Measurements from ENCODE around the gene LAD1.

LAD1 gene

DNA sequence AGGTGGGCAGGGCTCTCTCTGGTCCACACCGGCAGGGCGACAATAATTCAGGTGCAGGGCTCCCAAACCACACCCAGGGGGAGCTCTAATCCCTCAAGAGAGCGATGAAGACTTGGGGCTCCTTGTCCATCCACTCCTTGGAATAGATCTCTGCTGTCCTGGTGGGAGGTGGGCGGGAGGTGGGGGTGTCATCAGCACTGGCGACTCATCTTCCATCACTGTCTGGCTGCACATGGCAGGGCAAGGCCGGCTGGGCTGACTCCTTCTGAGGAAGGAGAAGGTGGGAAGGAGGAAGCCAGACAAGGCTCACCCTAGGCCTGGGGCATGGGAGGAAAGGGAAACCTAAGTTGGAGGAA lies 50.9 kb downstream of the LAD1 start:
- peak; percentile 52 for DNase-seq (ENCODE audit: low read depth, low spot score)

DNA sequence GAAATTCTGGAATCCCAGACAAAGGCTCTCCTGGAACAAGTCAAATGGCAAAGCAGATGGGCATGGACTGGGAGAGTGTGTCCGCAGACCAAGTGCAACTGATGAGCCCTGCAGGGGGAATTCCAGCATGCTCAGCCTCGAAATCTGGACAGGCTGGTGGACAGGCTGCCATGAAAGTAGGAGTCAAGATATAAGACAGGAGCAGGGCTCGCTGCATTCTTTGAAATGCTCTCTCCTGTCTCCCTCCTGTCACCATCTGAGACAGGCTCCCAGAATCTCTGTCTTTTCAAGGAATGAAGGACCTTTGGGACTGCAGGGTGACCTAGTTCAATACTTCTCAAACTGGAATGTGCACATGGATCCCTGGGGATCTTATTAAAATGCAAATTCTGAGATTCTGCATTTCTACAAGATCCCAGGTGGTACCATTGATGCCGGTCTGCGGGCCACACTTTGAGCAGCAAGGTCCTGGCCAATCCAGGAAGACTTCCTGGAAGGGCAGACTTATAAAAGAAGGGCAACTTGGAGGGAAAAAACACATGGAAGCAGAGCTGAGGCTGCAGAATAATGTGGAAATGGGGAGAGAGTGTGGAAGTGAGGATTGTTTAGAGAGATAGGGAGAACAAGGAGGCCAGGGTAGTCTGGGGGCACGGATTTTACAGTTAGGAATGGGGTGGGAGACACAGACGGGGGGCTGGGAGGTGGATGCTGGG lies 51.5 kb downstream of the LAD1 start:
- no peak for DNase-seq (ENCODE audit: low read depth, low spot score)

DNA sequence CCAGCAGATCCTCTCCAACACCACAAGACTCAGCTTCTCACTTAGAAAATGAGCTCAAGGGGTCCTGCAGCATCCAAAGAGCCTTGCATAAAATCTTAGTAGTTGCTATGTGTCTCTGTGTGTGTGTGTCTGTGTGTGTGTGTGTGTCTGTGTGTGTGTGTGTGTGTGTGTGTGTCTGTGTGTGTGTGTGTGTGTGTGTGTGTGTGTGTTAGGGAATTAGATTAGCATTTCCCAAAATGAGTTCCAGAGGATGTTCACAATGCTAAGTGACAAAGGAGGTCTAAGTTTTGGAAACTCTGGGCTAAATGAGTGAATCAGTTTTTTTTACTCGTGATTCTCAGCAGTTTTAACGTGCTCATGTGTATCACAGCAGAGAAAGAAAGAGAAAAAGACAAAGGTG lies 52.1 kb downstream of the LAD1 start:
- no peak for DNase-seq (ENCODE audit: low read depth, low spot score)

DNA sequence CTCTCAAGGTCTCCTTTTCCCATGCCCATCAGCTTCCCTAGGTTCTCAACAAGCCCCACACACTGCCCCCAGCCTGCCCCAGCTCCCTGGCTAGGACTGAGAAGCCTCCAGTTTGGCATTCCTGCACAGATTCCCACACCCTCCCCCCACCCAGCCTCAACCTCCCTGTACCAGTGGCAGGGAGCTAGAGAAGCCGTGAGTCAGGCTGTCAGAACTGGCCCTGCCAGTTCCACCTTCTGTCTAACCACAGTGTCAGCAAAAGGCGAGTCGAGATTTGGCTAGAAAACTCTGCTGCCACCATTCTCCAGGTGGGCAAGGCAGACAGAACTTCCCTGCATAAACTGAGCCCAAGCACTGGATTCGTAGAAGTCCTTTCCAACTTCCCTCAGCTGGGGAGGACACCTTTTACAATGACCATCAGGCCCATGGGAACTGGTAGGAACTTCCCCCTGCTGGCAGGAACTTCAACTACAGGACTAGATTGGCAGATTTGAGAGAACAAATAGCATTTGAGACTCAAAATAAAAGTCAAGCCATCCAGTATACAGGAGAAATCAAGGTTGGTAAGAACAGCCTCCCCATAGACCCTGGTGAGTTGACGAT lies 52.7 kb downstream of the LAD1 start:
- peak; percentile 60 for DNase-seq (ENCODE audit: low read depth, low spot score)

DNA sequence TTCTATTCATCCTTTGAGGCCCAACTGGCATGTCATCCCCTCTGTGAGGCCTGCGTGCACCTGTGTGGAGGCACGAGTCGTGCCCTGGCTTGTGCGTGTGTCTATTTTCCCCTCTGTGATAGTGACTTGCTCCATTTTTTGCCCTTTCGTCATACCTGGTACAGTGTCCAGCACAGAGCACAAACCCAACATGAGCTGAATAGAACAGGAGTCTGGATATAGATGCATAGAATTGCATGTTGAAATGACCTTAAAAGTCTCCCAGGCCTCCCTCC lies 54.1 kb downstream of the LAD1 start:
- no peak for DNase-seq (ENCODE audit: low read depth, low spot score)

DNA sequence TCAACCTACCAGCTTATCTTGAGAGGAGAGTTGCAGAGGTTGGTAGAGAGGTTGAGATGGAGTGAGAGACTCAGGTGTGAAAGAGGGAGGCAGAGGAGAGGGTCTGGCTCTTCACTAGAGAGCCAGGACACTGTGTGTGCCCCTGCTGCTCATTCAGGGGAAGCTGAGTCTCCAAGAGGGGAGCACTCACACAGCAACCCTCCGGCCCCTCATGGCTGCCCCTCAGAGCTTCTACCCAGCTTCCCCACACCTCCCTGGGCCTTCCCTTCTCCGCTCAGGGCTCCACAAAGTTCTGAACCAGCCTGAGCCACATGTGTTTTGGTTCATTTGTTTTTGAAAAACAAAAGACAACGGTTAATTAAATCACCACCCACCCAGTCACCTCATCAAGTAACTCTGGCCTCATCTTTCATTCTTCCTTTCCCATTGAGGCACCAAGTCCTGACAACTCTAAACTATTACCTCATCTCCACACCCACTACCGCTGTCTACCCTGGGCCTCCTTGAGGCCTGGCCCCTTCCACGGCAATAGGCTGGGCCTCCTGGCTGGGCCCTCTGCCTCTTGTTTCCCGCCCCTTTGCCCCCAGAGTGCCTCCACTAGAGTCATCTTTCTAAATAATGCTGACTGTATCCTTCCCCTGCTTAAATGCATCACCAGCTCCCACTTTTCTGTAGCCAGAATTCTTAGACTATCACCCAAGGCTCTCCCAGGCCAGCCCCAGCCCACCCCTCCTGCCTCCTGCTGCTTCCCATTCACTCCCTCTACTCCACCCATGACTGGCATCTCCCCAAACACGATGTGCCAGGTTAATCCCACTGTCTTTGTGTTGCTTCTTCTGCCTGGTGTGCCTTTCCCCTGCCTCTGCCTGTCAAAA lies 54.7 kb downstream of the LAD1 start:
- DNase-seq (ENCODE audit: low read depth, low spot score) = no peak

DNA sequence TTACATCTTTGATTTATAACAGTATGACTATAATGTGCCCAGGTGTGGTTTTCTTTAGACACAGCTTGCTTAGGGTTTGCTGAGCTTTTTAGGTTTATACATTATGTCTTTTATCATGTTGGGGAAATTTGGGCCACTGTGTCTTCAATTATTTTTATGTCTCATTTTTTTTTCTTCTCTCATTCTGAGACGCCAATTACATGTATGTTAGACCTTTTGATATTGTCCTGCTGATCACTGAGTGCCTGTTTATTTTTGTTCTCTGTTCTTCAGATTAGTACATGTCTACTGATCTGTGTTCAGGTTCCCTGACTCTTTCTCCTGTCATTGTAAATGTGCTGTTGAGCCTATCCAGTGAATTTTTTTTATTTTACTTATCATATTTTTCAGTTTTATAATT lies 57.7 kb downstream of the LAD1 start:
- no peak for DNase-seq (ENCODE audit: low read depth, low spot score)

DNA sequence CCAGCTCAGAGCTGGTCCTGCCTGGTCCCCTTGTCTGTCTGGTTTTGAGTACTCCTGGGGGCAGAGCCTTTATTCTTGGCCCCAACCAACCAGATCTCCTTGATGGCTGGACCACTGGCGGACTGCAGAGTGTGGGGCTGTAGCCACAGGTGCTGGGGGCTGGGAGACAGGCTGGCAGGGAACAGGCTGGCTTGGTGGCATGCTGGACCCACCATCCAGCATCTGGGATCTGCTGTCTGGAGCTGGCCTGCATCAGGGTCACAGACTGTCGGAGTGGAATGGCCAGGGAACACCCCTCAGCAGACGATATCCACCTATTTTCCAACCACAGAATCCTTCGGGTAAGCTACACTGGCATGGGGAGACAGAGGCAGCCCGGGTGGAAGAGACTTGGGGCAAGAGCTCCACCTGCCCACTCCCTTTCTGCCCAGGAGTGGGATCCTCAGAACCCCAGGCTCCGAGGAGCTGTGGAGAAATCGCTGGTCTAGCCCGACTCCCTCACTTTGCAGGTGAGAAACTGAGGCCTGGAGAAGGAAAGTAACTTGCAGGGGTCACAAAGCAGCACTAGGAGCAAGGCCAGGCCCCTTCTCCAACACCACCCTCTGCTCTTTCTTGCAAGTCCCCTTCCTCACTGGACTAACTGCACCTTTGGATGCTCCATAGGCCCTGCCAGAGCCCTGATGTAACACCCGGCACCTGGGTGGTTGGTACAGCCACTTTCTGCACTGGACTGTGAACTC lies 62.2 kb downstream of the LAD1 start:
- DNase-seq (ENCODE audit: low read depth, low spot score) = no peak

DNA sequence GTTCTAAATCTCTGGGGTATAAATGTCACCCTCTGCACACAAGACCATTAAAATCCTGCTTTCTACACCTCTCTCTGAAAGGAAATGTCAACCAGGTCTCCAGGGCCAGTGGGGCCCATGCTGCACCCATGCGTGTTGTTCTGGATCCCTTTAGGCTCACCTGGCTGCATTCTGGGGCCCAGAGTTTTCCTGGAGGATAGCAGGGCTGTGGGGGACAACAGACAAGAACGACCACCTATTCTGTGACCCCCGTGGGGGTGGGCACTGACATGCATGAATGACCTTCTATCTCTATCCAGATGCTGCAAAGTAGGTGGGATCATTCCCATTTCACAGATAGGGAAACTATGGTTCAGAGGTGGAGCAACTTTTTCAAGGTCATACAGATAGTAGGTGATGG lies 63.2 kb downstream of the LAD1 start:
- no peak for DNase-seq (ENCODE audit: low read depth, low spot score)

DNA sequence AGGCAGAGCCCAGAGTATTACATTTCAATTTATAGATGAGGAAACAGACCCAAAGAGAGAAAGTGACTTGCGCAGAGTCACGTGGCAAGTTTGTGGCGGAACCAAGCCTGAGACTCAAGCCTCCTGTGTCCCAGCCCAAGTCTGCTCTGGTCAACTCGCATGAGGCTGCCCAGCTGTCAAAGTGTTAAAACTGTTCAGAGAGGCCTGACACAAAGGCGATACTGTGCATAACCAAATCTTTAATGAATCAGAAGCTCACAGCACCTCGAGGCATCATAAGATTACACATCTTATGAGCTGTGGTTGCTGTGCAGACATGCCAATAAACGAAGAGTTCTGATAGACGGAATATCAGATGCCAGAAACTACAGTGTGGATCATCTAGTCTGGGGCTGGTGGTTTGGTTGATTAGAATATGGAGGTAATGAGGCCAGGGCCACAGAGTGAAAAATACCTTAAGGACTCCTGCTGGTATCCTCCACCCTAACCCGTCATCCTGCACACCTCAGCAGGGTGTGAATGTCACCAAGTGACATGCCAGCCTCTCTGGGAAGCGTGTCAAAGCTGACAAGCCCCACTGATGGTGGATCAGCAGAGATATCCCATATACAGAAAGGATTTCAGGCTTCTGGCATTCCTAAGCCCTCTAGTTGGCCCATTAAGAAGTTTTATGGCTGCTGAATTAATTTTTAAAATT lies 63.8 kb downstream of the LAD1 start:
- no peak for DNase-seq (ENCODE audit: low read depth, low spot score)

DNA sequence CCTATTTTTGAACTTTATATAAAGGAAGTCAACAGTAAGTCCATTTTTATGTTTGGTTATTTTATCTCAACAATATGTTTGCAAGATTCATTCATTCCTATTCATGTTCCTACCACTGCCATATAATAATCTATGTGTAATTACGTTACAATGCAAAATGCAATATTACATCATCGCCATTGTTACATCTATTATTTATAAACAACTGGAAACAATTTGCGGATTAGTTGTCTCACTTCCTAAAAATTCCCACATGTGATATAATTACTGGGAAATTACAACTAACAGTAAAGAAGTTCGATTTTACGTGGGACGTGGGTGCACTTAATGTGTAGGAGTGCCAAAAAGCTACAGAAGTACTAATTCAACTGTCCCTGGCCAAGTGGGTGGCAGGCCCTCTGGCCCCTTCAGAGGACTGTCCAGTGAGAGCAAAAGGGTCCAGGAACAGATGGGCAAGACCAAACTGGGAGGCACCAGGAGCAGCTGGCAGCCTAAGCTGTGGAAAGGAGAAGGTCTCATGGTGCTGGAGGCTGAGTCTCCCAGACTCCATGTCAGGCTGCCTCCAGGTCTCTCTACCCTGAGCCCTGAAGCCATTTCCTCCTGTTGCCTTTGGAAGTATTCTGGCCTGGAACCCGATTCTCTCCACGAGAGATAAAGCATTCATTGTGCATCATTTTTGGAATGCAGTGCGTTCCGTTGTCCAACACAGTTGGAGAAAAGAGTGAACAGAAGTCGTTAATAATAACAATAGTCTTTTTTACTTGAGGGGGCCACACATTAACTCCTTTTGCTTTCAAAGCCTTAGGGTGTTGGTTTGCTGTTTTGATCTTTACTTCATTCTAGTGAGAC lies 64.6 kb downstream of the LAD1 start:
- DNase-seq (ENCODE audit: low read depth, low spot score) = no peak

DNA sequence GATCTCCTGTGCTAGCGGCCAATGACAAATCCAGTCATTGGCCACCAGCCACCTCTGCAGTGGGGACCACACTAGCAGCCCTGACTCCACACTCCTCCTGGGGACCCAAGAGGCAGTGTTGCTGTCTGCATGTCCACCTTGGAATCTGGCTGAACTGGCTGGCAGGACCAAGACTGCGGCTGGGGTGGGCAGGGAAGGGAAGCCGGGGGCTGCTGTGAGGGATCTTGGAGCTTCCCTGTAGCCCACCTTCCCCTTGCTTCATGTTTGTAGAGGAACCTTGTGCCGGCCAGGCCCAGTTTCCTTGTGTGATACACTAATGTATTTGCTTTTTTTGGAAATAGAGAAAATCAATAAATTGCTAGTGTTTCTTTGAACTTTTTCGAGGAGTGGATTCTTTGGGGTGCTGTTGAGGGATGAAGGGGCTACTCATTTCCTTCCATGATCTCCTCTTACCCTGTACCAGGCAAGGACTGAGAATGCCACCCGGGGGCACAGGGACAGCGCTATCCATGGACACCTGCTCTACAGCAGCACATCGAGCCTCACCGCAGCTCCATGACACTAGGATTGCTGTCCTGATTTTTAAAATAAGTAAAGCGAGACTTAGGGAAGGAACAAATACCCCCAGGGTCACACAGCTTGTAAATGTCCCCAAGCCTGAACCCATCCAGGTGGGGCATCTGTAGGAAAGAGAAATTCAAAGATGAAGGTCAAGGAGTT lies 66.3 kb downstream of the LAD1 start:
- DNase-seq (ENCODE audit: low read depth, low spot score) = no peak

DNA sequence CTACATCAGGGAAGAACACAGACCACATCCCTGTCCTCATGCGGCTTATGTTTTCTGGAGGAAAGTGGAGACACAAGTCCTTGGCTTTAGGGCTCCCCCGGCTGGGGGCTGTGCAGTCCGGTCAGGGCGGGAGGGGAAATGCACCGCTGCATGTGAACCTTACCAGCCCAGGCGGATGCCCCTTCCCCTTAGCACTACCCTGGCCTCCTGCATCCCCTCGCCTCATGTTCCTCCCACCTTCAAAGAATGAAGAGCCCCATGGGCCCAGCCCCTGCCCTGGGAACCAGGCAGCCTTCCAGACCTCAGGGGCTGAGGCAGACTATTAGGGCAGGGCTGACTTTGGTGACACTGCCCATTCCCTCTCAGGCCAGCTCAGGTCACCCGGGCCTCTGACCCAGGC lies 67.1 kb downstream of the LAD1 start:
- no peak for DNase-seq (ENCODE audit: low read depth, low spot score)

DNA sequence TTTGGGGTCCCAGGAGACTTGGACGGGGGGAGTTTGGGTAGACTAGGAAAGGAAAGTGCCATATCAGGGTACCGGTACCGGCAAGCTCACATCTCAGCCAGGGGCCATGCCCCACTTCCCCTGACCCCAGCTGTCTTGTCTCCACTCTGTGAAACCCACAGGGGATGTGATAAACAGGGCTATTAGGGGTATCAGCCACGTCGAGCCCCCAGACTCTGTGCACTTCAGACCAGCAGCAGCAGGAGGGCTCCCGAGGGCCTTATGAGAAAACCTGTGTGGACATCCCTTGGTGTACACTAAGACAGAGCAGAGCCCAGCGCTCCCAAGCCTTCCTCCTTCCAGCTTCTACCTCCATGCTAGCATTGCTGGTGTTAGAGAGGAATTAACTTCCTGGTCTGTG lies 68.0 kb downstream of the LAD1 start:
- DNase-seq (ENCODE audit: low read depth, low spot score) = no peak

Measured in astrocyte of the hippocampus (primary cell).